Caki2 (cell line): ENCODE data around the gene EFNB3. TPM values are rescaled to one million over a fixed set of nuclear protein-coding genes. Genes with fewer than 3 reads are reported as not detected.

Source experiments
- DNase-seq: peaks from one replicate; pipeline ENCODE4 v3.0.0-alpha.2; 2015; ENCODE audit warnings: low read depth
- in situ Hi-C: cut with HindIII; loops from 2 replicates; pipeline ENCODE4 v1.10.0; 2016; ENCODE audit warnings: low sequenced_read_pairs, low pct_unique_long_range_greater_than_20kb, mixed read lengths
- total RNA-seq: library from RNA; depleted of rRNA; stranded (reverse); fragments of >200 nt; shearing (Covaris generic); gene quantifications from 2 replicates; pipeline ENCODE4 v1.2.3, GENCODE V29; 2014; ENCODE audit warnings: low replicate concordance; rRNA removed

Gene EFNB3
- not detected in 2 replicates for total RNA-seq

- DNase-seq = no peak
- in situ Hi-C loops = no loop called here
These were observed at the start of gene EFNB3 for GRCh38 chr17:7704601-7705268. TSS of gene EFNB3 (plus strand) at chr17:7705202. CDS start at chr17:7705599, 397 bp downstream.

GRCh38 chr17:7655541-7655840, 49.5 kb upstream of the EFNB3 start:
- in situ Hi-C loops = no loop called here
- DNase-seq = no peak

- in situ Hi-C loops = no loop called here
- no peak for DNase-seq
These were observed 47.9 kb upstream of the EFNB3 start for GRCh38 chr17:7656958-7657609.

- no peak for DNase-seq
- in situ Hi-C loops = no loop called here
These were observed 37.2 kb upstream of the EFNB3 start for GRCh38 chr17:7667656-7668406.

- in situ Hi-C loops = no loop called here
- DNase-seq = no peak
These were observed 36.5 kb upstream of the EFNB3 start for GRCh38 chr17:7668482-7668881.

- in situ Hi-C loops = no loop called here
- DNase-seq = no peak
These were observed 31.8 kb upstream of the EFNB3 start for GRCh38 chr17:7673239-7673638.

- in situ Hi-C loops = no loop called here
These were observed 30.1 kb upstream of the EFNB3 start for GRCh38 chr17:7674934-7675333.

GRCh38 chr17:7676533-7676932, 28.5 kb upstream of the EFNB3 start:
- in situ Hi-C loops = no loop called here

More at GRCh38 chr17:7674934-7675333, 30.1 kb upstream of the EFNB3 start:
- DNase-seq = no peak

GRCh38 chr17:7677388-7678067, 27.5 kb upstream of the EFNB3 start:
- in situ Hi-C loops = no loop called here
- no peak for DNase-seq

More at GRCh38 chr17:7676533-7676932, 28.5 kb upstream of the EFNB3 start:
- no peak for DNase-seq

- DNase-seq = no peak
- in situ Hi-C loops = no loop called here
These were observed 20.0 kb upstream of the EFNB3 start for GRCh38 chr17:7684851-7685532.

GRCh38 chr17:7685533-7686221, 19.3 kb upstream of the EFNB3 start:
- peak; percentile 91 for DNase-seq
- in situ Hi-C loops = no loop called here

GRCh38 chr17:7686222-7687071, 18.6 kb upstream of the EFNB3 start:
- peak; percentile 91 for DNase-seq
- in situ Hi-C loops = no loop called here

- DNase-seq = peak; percentile 84
- in situ Hi-C loops = no loop called here
These were observed 17.7 kb upstream of the EFNB3 start, which contains the start of gene TP53 for GRCh38 chr17:7687072-7687907. TSS of gene TP53 (minus strand) at chr17:7687490. CDS start at chr17:7676594, 10,896 bp downstream.

- in situ Hi-C loops = no loop called here
- peak; percentile 98 for DNase-seq
These were observed 16.8 kb upstream of the EFNB3 start, which contains the start of gene WRAP53 for GRCh38 chr17:7687908-7688807. TSS of gene WRAP53 (plus strand) at chr17:7688477. CDS start at chr17:7688649, 172 bp downstream.

- DNase-seq = no peak
- in situ Hi-C loops = no loop called here
These were observed 16.1 kb upstream of the EFNB3 start for GRCh38 chr17:7688808-7689316.
